IPS-18c (cell line): Measurements from ENCODE around the gene USP6NL.

ENCODE experiments used
- H3K4me3 ChIP-seq: 2 replicates; pipeline ENCODE4 v1.7.0; 2013; ENCODE audit warnings: low read depth, mild to moderate bottlenecking, low read length, moderate library complexity; ENCODE audit not compliant: insufficient read depth
- H3K9me3 ChIP-seq: one replicate; pipeline ENCODE4 v1.6.1; 2013; ENCODE audit warnings: mild to moderate bottlenecking, low read length, moderate library complexity; ENCODE audit not compliant: control insufficient read depth, insufficient read depth

Gene USP6NL

GRCh38 chr10:11539191-11539868 is 72.1 kb downstream of the USP6NL start:
- H3K4me3 ChIP-seq, result no peak overlapping the region

GRCh38 chr10:11538834-11539190 is 72.6 kb downstream of the USP6NL start:
- Histone ChIP-seq H3K4me3 (no peak overlapping the region), H3K9me3 (no peaks in the 10 kb centered on the region)

More at GRCh38 chr10:11539191-11539868, 72.1 kb downstream of the USP6NL start:
- H3K9me3 ChIP-seq, result no peaks in the 10 kb centered on the region

GRCh38 chr10:11536228-11536627 is 75.2 kb downstream of the USP6NL start:
- H3K4me3 ChIP-seq, result no peak overlapping the region
- no peaks in the 10 kb centered on the region for H3K9me3 ChIP-seq

GRCh38 chr10:11535346-11535959 is 76.0 kb downstream of the USP6NL start:
- H3K9me3 ChIP-seq, result no peaks in the 10 kb centered on the region

GRCh38 chr10:11533328-11533781 is 78.1 kb downstream of the USP6NL start:
- H3K4me3 ChIP-seq, result no peak overlapping the region
- no peaks in the 10 kb centered on the region for H3K9me3 ChIP-seq

More at GRCh38 chr10:11535346-11535959, 76.0 kb downstream of the USP6NL start:
- H3K4me3 ChIP-seq, result no peak overlapping the region

- Histone ChIP-seq H3K4me3 (no peak overlapping the region), H3K9me3 (no peaks in the 10 kb centered on the region)
Measured at GRCh38 chr10:11532306-11532705, 79.1 kb downstream of the USP6NL start.

GRCh38 chr10:11530806-11531205 is 80.6 kb downstream of the USP6NL start:
- Histone ChIP-seq H3K4me3 (no peak overlapping the region), H3K9me3 (no peaks in the 10 kb centered on the region)

- no peak overlapping the region for H3K4me3 ChIP-seq
- no peaks in the 10 kb centered on the region for H3K9me3 ChIP-seq
Measured at GRCh38 chr10:11529276-11529903, 82.1 kb downstream of the USP6NL start.

- H3K4me3 ChIP-seq, result no peak overlapping the region
Measured at GRCh38 chr10:11528286-11528685, 83.2 kb downstream of the USP6NL start.

GRCh38 chr10:11527691-11528255 is 83.7 kb downstream of the USP6NL start:
- H3K4me3 ChIP-seq, result no peak overlapping the region

More at GRCh38 chr10:11528286-11528685, 83.2 kb downstream of the USP6NL start:
- H3K9me3 ChIP-seq, result no peaks in the 10 kb centered on the region

GRCh38 chr10:11527068-11527467 is 84.4 kb downstream of the USP6NL start:
- no peaks in the 10 kb centered on the region for H3K9me3 ChIP-seq
- no peak overlapping the region for H3K4me3 ChIP-seq

More at GRCh38 chr10:11527691-11528255, 83.7 kb downstream of the USP6NL start:
- H3K9me3 ChIP-seq, result no peaks in the 10 kb centered on the region

GRCh38 chr10:11525503-11525902 is 85.9 kb downstream of the USP6NL start:
- no peak overlapping the region for H3K4me3 ChIP-seq
- no peaks in the 10 kb centered on the region for H3K9me3 ChIP-seq

- H3K9me3 ChIP-seq, result no peaks in the 10 kb centered on the region
- no peak overlapping the region for H3K4me3 ChIP-seq
Measured at GRCh38 chr10:11522821-11523245, 88.6 kb downstream of the USP6NL start.

GRCh38 chr10:11521860-11522259 is 89.6 kb downstream of the USP6NL start:
- Histone ChIP-seq H3K9me3 (no peaks in the 10 kb centered on the region), H3K4me3 (no peak overlapping the region)

GRCh38 chr10:11520892-11521291 is 90.6 kb downstream of the USP6NL start:
- Histone ChIP-seq H3K4me3 (no peak overlapping the region), H3K9me3 (no peaks in the 10 kb centered on the region)

GRCh38 chr10:11517150-11517549 is 94.3 kb downstream of the USP6NL start:
- no peaks in the 10 kb centered on the region for H3K9me3 ChIP-seq
- H3K4me3 ChIP-seq, result no peak overlapping the region

GRCh38 chr10:11516431-11516746 is 95.1 kb downstream of the USP6NL start:
- Histone ChIP-seq H3K4me3 (no peak overlapping the region), H3K9me3 (no peaks in the 10 kb centered on the region)
